ENCODE measurements around the gene ROMO1. TPM values are rescaled to one million over a fixed set of nuclear protein-coding genes. Genes with fewer than 3 reads are reported as not detected.
A peak's percentile ranks its signal among the peaks of the same experiment; 100 is the strongest.

ROMO1 gene
- total RNA-seq, 1 donor from 2014 or later: 105 TPM

GRCh38 chr20:35653893-35654292 lies 45.3 kb upstream of the ROMO1 start:
- peaks cover 20% of the 10 kb centered on the region for H3K36me3 Mint-ChIP-seq
- peaks cover 8% of the 10 kb centered on the region for H3K4me1 Mint-ChIP-seq
- no peak for TF ChIP-seq CTCF (IDR thresholded peaks at IDR 0.05; ENCODE audit: unreplicated experiment)
- DNase-seq (ENCODE audit: low spot score in 2 of 2, unreplicated experiment in 2 of 2): no peak
- no peaks in the 10 kb centered on the region for H3K9me3 Mint-ChIP-seq
- no peaks in the 10 kb centered on the region for H3K27me3 Mint-ChIP-seq (ENCODE audit: low read depth)
- no peak overlapping the region for H3K4me3 Mint-ChIP-seq
- no peak overlapping the region for H3K27ac Mint-ChIP-seq

- DNase-seq (ENCODE audit: low spot score in 2 of 2, unreplicated experiment in 2 of 2): no peak
- no peak for TF ChIP-seq CTCF (IDR thresholded peaks at IDR 0.05; ENCODE audit: unreplicated experiment)
- Mint-ChIP-seq H3K36me3 (peaks cover 17% of the 10 kb centered on the region), H3K27ac (no peak overlapping the region), H3K9me3 (no peaks in the 10 kb centered on the region), H3K4me3 (no peak overlapping the region), H3K27me3 (ENCODE audit: low read depth) (no peaks in the 10 kb centered on the region), H3K4me1 (peaks cover 11% of the 10 kb centered on the region)
Measured at GRCh38 chr20:35654415-35654814, 44.8 kb upstream of the ROMO1 start.

- H3K27ac Mint-ChIP-seq: peak overlapping the region; percentile 70
- H3K27me3 Mint-ChIP-seq (ENCODE audit: low read depth): no peaks in the 10 kb centered on the region
- TF ChIP-seq CTCF (IDR thresholded peaks at IDR 0.05; ENCODE audit: unreplicated experiment): no peak
- no peaks in the 10 kb centered on the region for H3K9me3 Mint-ChIP-seq
- DNase-seq (ENCODE audit: low spot score in 2 of 2, unreplicated experiment in 2 of 2): no peak
- peaks cover 4% of the 10 kb centered on the region for H3K36me3 Mint-ChIP-seq
- H3K4me3 Mint-ChIP-seq: no peak overlapping the region
- H3K4me1 Mint-ChIP-seq: peaks cover 37% of the 10 kb centered on the region
Measured at GRCh38 chr20:35657271-35657670, 41.9 kb upstream of the ROMO1 start.

- H3K4me3 Mint-ChIP-seq: no peak overlapping the region
- no peak for TF ChIP-seq CTCF (IDR thresholded peaks at IDR 0.05; ENCODE audit: unreplicated experiment)
- no peaks in the 10 kb centered on the region for H3K27me3 Mint-ChIP-seq (ENCODE audit: low read depth)
- no peak for DNase-seq (ENCODE audit: low spot score in 2 of 2, unreplicated experiment in 2 of 2)
- H3K4me1 Mint-ChIP-seq: peaks cover 57% of the 10 kb centered on the region
- no peaks in the 10 kb centered on the region for H3K9me3 Mint-ChIP-seq
- H3K27ac Mint-ChIP-seq: peak overlapping the region; percentile 30
- peaks cover 3% of the 10 kb centered on the region for H3K36me3 Mint-ChIP-seq
Measured at GRCh38 chr20:35660122-35660937, 38.9 kb upstream of the ROMO1 start.

- DNase-seq (ENCODE audit: low spot score in 2 of 2, unreplicated experiment in 2 of 2): no peak
- Mint-ChIP-seq H3K4me1 (peaks cover 57% of the 10 kb centered on the region), H3K27me3 (ENCODE audit: low read depth) (no peaks in the 10 kb centered on the region), H3K9me3 (no peaks in the 10 kb centered on the region), H3K36me3 (peaks cover 3% of the 10 kb centered on the region), H3K27ac (peak overlapping the region; percentile 86), H3K4me3 (peak overlapping the region; percentile 95)
- no peak for TF ChIP-seq CTCF (IDR thresholded peaks at IDR 0.05; ENCODE audit: unreplicated experiment)
Measured at GRCh38 chr20:35661053-35661452, 38.2 kb upstream of the ROMO1 start.
